K562 (cell line): ENCODE results near the gene NUAK1. TPM values are rescaled to one million over a fixed set of nuclear protein-coding genes. Genes with fewer than 3 reads are reported as not detected.

ENCODE experiments used
- MEF2A ChIP-seq: IDR thresholded peaks from 2 replicates; pipeline ENCODE4 v1.6.1; 2011; ENCODE audit warnings: low read depth, mild to moderate bottlenecking, low read length, moderate library complexity; ENCODE audit not compliant: control insufficient read depth
- NFIC ChIP-seq: fragments of 450-650 bp; IDR thresholded peaks from 2 replicates; pipeline ENCODE4 v1.6.1; 2017; ENCODE audit warnings: mild to moderate bottlenecking, inconsistent platforms
- polyA plus RNA-seq, 8 experiments: library from polyadenylated mRNA; depleted of rRNA in 4 of 8; stranded (reverse) in 5 of 8; unstranded in 3 of 8; fragments of >200 nt; fragmentation: Nextera tagmentation in 2 of 8; fragmentation: Illumina TruSeq in 1 of 8; extraction: Ambion mirVana in 2 of 8; extraction: Trizol in 1 of 8; gene quantifications; 2 replicates each; pipeline versions ENCODE4 v1.2.1 to v1.2.3, GENCODE V29; 2011 to 2014; ENCODE audit warnings: inconsistent platforms in 1 of 8, missing spikeins in 1 of 8
- total RNA-seq, 7 experiments: library from RNA; depleted of rRNA in 6 of 7; stranded (reverse); fragments of >200 nt in 6 of 7; fragmentation: Illumina TruSeq in 2 of 7; extraction: Trizol in 2 of 7; gene quantifications; 2 replicates each; pipeline versions ENCODE4 v1.2.1 to v1.2.3, GENCODE V29; 2011 to 2021; ENCODE audit warnings: low replicate concordance in 1 of 7
- TF ChIP-seq, protein P1 (sequence below): fragments of 200-600 bp; sonication (generic); IDR thresholded peaks from one replicate; pipeline ENCODE4 v1.6.1; 2012; ENCODE audit warnings: mild to moderate bottlenecking, low read depth, low read length, inconsistent platforms
- TF ChIP-seq, protein P2 (sequence below): fragments of 250-450 bp; sonication (Bioruptor Pico); IDR thresholded peaks from 2 replicates; pipeline ENCODE4 v1.9.0; 2021; ENCODE audit warnings: mild to moderate bottlenecking, inconsistent platforms

Gene NUAK1
- total and polyA plus RNA-seq, 9 of the 15 experiments (the other 6 are each of a cell fraction or from before 2014, with no cell fraction given) = 0.02 TPM; not detected in 8

DNA sequence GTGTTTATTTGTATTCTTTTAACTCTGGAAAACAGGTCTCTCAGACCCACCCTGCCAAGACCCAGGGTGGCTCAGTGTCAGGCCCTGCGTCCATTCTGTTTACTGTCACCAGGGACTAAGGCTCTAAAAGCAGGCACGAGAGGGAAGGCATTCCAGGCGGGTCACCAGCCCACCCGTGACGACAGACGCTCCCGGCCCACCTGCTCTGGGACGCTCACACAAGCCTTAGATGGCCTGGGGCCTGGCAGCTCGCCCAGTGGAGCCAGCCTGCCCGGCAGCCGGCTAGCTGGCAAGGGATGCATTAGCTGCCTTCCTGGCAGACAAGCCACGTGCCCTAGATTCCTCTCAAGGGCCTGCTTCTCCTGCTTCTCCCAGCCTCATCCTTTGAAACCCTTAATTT lies 9.2 kb upstream of the NUAK1 start (continued):
- TF ChIP-seq, protein P1, sequence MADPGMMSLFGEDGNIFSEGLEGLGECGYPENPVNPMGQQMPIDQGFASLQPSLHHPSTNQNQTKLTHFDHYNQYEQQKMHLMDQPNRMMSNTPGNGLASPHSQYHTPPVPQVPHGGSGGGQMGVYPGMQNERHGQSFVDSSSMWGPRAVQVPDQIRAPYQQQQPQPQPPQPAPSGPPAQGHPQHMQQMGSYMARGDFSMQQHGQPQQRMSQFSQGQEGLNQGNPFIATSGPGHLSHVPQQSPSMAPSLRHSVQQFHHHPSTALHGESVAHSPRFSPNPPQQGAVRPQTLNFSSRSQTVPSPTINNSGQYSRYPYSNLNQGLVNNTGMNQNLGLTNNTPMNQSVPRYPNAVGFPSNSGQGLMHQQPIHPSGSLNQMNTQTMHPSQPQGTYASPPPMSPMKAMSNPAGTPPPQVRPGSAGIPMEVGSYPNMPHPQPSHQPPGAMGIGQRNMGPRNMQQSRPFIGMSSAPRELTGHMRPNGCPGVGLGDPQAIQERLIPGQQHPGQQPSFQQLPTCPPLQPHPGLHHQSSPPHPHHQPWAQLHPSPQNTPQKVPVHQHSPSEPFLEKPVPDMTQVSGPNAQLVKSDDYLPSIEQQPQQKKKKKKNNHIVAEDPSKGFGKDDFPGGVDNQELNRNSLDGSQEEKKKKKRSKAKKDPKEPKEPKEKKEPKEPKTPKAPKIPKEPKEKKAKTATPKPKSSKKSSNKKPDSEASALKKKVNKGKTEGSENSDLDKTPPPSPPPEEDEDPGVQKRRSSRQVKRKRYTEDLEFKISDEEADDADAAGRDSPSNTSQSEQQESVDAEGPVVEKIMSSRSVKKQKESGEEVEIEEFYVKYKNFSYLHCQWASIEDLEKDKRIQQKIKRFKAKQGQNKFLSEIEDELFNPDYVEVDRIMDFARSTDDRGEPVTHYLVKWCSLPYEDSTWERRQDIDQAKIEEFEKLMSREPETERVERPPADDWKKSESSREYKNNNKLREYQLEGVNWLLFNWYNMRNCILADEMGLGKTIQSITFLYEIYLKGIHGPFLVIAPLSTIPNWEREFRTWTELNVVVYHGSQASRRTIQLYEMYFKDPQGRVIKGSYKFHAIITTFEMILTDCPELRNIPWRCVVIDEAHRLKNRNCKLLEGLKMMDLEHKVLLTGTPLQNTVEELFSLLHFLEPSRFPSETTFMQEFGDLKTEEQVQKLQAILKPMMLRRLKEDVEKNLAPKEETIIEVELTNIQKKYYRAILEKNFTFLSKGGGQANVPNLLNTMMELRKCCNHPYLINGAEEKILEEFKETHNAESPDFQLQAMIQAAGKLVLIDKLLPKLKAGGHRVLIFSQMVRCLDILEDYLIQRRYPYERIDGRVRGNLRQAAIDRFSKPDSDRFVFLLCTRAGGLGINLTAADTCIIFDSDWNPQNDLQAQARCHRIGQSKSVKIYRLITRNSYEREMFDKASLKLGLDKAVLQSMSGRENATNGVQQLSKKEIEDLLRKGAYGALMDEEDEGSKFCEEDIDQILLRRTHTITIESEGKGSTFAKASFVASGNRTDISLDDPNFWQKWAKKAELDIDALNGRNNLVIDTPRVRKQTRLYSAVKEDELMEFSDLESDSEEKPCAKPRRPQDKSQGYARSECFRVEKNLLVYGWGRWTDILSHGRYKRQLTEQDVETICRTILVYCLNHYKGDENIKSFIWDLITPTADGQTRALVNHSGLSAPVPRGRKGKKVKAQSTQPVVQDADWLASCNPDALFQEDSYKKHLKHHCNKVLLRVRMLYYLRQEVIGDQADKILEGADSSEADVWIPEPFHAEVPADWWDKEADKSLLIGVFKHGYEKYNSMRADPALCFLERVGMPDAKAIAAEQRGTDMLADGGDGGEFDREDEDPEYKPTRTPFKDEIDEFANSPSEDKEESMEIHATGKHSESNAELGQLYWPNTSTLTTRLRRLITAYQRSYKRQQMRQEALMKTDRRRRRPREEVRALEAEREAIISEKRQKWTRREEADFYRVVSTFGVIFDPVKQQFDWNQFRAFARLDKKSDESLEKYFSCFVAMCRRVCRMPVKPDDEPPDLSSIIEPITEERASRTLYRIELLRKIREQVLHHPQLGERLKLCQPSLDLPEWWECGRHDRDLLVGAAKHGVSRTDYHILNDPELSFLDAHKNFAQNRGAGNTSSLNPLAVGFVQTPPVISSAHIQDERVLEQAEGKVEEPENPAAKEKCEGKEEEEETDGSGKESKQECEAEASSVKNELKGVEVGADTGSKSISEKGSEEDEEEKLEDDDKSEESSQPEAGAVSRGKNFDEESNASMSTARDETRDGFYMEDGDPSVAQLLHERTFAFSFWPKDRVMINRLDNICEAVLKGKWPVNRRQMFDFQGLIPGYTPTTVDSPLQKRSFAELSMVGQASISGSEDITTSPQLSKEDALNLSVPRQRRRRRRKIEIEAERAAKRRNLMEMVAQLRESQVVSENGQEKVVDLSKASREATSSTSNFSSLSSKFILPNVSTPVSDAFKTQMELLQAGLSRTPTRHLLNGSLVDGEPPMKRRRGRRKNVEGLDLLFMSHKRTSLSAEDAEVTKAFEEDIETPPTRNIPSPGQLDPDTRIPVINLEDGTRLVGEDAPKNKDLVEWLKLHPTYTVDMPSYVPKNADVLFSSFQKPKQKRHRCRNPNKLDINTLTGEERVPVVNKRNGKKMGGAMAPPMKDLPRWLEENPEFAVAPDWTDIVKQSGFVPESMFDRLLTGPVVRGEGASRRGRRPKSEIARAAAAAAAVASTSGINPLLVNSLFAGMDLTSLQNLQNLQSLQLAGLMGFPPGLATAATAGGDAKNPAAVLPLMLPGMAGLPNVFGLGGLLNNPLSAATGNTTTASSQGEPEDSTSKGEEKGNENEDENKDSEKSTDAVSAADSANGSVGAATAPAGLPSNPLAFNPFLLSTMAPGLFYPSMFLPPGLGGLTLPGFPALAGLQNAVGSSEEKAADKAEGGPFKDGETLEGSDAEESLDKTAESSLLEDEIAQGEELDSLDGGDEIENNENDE = no peak
- TF ChIP-seq NFIC (no peak), MEF2A (no peak)
- TF ChIP-seq, protein P2, sequence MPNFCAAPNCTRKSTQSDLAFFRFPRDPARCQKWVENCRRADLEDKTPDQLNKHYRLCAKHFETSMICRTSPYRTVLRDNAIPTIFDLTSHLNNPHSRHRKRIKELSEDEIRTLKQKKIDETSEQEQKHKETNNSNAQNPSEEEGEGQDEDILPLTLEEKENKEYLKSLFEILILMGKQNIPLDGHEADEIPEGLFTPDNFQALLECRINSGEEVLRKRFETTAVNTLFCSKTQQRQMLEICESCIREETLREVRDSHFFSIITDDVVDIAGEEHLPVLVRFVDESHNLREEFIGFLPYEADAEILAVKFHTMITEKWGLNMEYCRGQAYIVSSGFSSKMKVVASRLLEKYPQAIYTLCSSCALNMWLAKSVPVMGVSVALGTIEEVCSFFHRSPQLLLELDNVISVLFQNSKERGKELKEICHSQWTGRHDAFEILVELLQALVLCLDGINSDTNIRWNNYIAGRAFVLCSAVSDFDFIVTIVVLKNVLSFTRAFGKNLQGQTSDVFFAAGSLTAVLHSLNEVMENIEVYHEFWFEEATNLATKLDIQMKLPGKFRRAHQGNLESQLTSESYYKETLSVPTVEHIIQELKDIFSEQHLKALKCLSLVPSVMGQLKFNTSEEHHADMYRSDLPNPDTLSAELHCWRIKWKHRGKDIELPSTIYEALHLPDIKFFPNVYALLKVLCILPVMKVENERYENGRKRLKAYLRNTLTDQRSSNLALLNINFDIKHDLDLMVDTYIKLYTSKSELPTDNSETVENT (CRISPR knock-in tag) = no peak
